GM12878 (cell line): ENCODE results near the gene PUS10. TPM values are rescaled to one million over a fixed set of nuclear protein-coding genes. Genes with fewer than 3 reads are reported as not detected.

Experiments used
- ATAC-seq: fragments of 200-7000 bp; cut with Tn5 transposase; 3 replicates; pipeline ENCODE4 v1.9.1; 2020; ENCODE audit warnings: mild to moderate bottlenecking, moderate library complexity
- BruUV-seq: library from RNA; stranded (reverse); fragments of 400-500 nt; replicated peaks from 2 replicates; lab custom pipeline; 2021; lab: Mats Ljungman, UMichigan
- CTCF ChIA-PET: fragments of 300-600 bp; sonication (Branson Sonifier 250); formaldehyde crosslinking; extraction: SDS; loops from one replicate; lab custom pipeline; 2021; ENCODE audit warnings: inconsistent platforms; lab: Yijun Ruan, JAX
- POLR2A ChIA-PET: fragments of 350-600 bp; formaldehyde crosslinking; extraction: SDS; loops from one replicate; lab custom pipeline; 2021; ENCODE audit warnings: inconsistent platforms; lab: Charles Lee
- RAD21 ChIA-PET: fragments of 300-600 bp; sonication (Branson Sonifier 250); formaldehyde crosslinking; loops from one replicate; lab custom pipeline; 2023; ENCODE audit warnings: antibody characterized with exemption; ENCODE audit not compliant: unreplicated experiment; lab: Charles Lee
- SMC1A ChIA-PET: fragments of 300-600 bp; sonication (Branson Sonifier 250); formaldehyde crosslinking; loops from one replicate; lab custom pipeline; 2023; ENCODE audit not compliant: unreplicated experiment, uncharacterized antibody; lab: Charles Lee
- DNase-seq: peaks from one replicate; pipeline ENCODE4 v3.0.0-alpha.2; 2011; ENCODE audit warnings: low read depth, low spot score
- FAIRE-seq: peaks from 3 replicates; lab custom pipeline; 2011; peaks lifted over from hg19 to GRCh38; lab: Jason Lieb, UNC
- H2AFZ ChIP-seq: 2 replicates; pipeline ENCODE4 v1.6.0; 2011; ENCODE audit warnings: low read depth, low read length, control low read depth; ENCODE audit not compliant: control insufficient read depth
- H3K27ac ChIP-seq: 2 replicates; pipeline ENCODE4 v1.5.1; 2011; ENCODE audit warnings: control low read depth; ENCODE audit not compliant: control insufficient read depth, insufficient read depth
- H3K27me3 ChIP-seq, 2 experiments: replicated peaks in 1 of 2; 2 replicates each; pipeline versions ENCODE4 v1.6.0 to v1.6.1; 2011; ENCODE audit warnings: low read length in 1 of 2; ENCODE audit not compliant: control insufficient read depth in 2 of 2, insufficient read depth in 2 of 2
- H3K36me3 ChIP-seq, 2 experiments: 2 replicates each; pipeline ENCODE4 v1.5.1; 2011; ENCODE audit warnings: low read length in 1 of 2; ENCODE audit not compliant: control insufficient read depth in 2 of 2, insufficient read depth in 2 of 2
- H3K4me1 ChIP-seq: 2 replicates; pipeline ENCODE4 v1.6.1; 2011; ENCODE audit warnings: mild to moderate bottlenecking, low read length, moderate library complexity, mixed read lengths; ENCODE audit not compliant: control insufficient read depth, insufficient read depth
- H3K4me2 ChIP-seq: 2 replicates; pipeline ENCODE4 v1.6.0; 2011; ENCODE audit warnings: control low read depth; ENCODE audit not compliant: control insufficient read depth, insufficient read depth
- H3K4me3 ChIP-seq: fragments of 200-600 bp; sonication (generic); 2 replicates; pipeline ENCODE4 v1.5.1; 2016
- H3K79me2 ChIP-seq: 2 replicates; pipeline ENCODE4 v1.6.0; 2011; ENCODE audit warnings: low read length; ENCODE audit not compliant: control insufficient read depth, insufficient read depth
- H3K9ac ChIP-seq: 2 replicates; pipeline ENCODE4 v1.8.0; 2011; ENCODE audit warnings: low read length, control low read depth, mixed read lengths; ENCODE audit not compliant: control insufficient read depth, insufficient read depth
- H3K9me3 ChIP-seq: replicated peaks from 3 replicates; pipeline ENCODE4 v1.5.1; 2011; ENCODE audit warnings: mild to moderate bottlenecking, low read length; ENCODE audit not compliant: control insufficient read depth, insufficient read depth
- H4K20me1 ChIP-seq: 2 replicates; pipeline ENCODE4 v1.6.0; 2011; ENCODE audit not compliant: control insufficient read depth, insufficient read depth
- CBX3 ChIP-seq: fragments of 200-600 bp; sonication (generic); IDR thresholded peaks from 2 replicates; pipeline ENCODE4 v1.6.1; 2016; ENCODE audit warnings: low read depth, borderline replicate concordance
- EED ChIP-seq: sonication (generic); IDR thresholded peaks from 2 replicates; pipeline ENCODE4 v1.6.1; 2016; ENCODE audit warnings: antibody characterized with exemption, low read depth
- EZH2 ChIP-seq: IDR thresholded peaks from 2 replicates; pipeline ENCODE4 v1.6.1; 2012; ENCODE audit warnings: low read depth, mild to moderate bottlenecking, control low read depth, inconsistent platforms, low read length, borderline replicate concordance; ENCODE audit not compliant: control insufficient read depth
- FOXK2 ChIP-seq: fragments of 450-650 bp; IDR thresholded peaks from 2 replicates; pipeline ENCODE4 v1.6.1; 2017; ENCODE audit warnings: mild to moderate bottlenecking, moderate library complexity
- MTA3 ChIP-seq: IDR thresholded peaks from 2 replicates; pipeline ENCODE4 v1.6.1; 2012; ENCODE audit warnings: low read length, inconsistent platforms, borderline replicate concordance
- NR2C2 ChIP-seq: IDR thresholded peaks from 2 replicates; pipeline ENCODE4 v1.6.1; 2011; ENCODE audit warnings: borderline replicate concordance, low read depth; ENCODE audit not compliant: control insufficient read depth, insufficient read length
- POLR2A ChIP-seq: IDR thresholded peaks from 2 replicates; pipeline ENCODE4 v1.6.1; 2011; ENCODE audit warnings: low read depth, mild to moderate bottlenecking, low read length
- RUNX3 ChIP-seq: IDR thresholded peaks from 2 replicates; pipeline ENCODE4 v1.6.1; 2012; ENCODE audit warnings: low read length, inconsistent platforms
- SUZ12 ChIP-seq: fragments of 200-600 bp; sonication (generic); IDR thresholded peaks from one replicate; pipeline ENCODE4 v1.6.1; 2018; ENCODE audit warnings: antibody characterized with exemption, mild to moderate bottlenecking; ENCODE audit not compliant: unreplicated experiment
- TCF7 ChIP-seq: IDR thresholded peaks from 2 replicates; pipeline ENCODE4 v1.6.1; 2014; ENCODE audit warnings: antibody characterized with exemption, borderline replicate concordance
- ZNF384 ChIP-seq: IDR thresholded peaks from 2 replicates; pipeline ENCODE4 v1.6.1; 2012; ENCODE audit warnings: low read depth, mild to moderate bottlenecking, low read length, improper control_type of control experiment, borderline replicate concordance
- WGBS: methylation state at CpG from one replicate; pipeline ENCODE4 v1.1.6; 2016; ENCODE audit warnings: low lambda C conversion rate; ENCODE audit not compliant: insufficient replicate concordance, insufficient coverage; ENCODE audit errors: missing lambda C conversion rate; 5-methylcytosine and 5-hydroxymethylcytosine counted together
- in situ Hi-C: fragments of 300-500 bp; cut with MboI; formaldehyde crosslinking; loops from 9 replicates; pipeline ENCODE4 v1.14.3; 2018; ENCODE audit warnings: mixed read lengths
- intact Hi-C: fragments of 100-400 bp; cut with micrococcal nuclease; formaldehyde crosslinking; loops from one replicate; pipeline ENCODE4 v1.14.2; 2022; ENCODE audit not compliant: unreplicated experiment
- polyA plus RNA-seq, 11 experiments: library from polyadenylated mRNA; depleted of rRNA in 4 of 11; unstranded in 6 of 11; stranded (reverse) in 5 of 11; fragments of >200 nt; fragmentation: Nextera tagmentation in 4 of 11; fragmentation: Illumina TruSeq in 1 of 11; extraction: Ambion mirVana in 4 of 11; extraction: Trizol in 1 of 11; gene quantifications; 1 replicate in 1 of 11; 2 replicates in 10 of 11; pipeline versions ENCODE4 v1.2.1 to v1.2.3, GENCODE V29; 2011 to 2016; ENCODE audit warnings: inconsistent platforms in 2 of 11, missing spikeins in 2 of 11, low read depth in 1 of 11
- total RNA-seq, 4 experiments: library from RNA; depleted of rRNA in 3 of 4; stranded (reverse); fragments of >200 nt in 3 of 4; fragmentation: Illumina TruSeq in 1 of 4; extraction: Trizol in 1 of 4; gene quantifications; 2 replicates each; pipeline versions ENCODE4 v1.2.1 to v1.2.3, GENCODE V29; 2013 to 2021
- TF ChIP-seq, protein P1 (sequence below): fragments of 450-650 bp; IDR thresholded peaks from 2 replicates; pipeline ENCODE4 v1.6.1; 2017; ENCODE audit warnings: antibody characterized with exemption, mild to moderate bottlenecking, moderate library complexity

The PUS10 gene
- total and polyA plus RNA-seq, 10 of the 15 experiments (the other 5 are each of a cell fraction or from before 2014, with no cell fraction given) = 9.1 to 17.0 (median 13.0) TPM

DNA sequence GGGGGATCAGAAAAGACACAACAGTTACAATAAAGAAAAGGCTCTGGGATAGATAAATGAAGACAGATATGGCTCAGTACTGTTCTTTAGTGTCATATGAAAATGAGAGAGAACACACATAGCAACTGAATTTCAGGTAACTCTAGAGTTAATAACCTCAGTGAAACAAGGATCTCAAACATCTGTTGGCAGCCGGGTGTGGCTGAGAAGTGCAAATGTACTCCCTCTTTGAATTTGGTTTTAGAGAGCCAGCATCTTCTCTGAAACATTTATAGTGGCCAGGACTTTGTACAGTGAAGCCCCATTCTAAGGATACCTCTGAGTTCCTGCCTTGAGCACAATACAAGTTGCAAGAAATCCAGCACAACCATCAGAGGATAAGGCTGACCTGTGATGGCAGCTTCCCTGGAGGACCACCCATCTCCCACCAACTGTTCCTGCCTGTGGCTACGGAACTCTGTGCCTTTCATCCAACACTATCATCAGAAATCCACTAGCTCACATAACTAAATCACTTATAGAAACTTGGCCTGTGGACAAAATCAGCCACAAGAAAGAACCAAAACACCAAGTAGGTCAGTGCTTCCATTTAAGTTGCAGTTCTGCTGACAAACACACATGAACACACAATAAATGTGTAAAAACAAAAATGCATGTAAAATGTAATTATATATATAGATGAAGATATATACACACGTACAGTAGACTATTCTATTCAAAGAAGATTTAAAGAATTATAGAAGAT is 37.8 kb downstream of the PUS10 start:
- Histone ChIP-seq H3K27ac (peak overlapping the region; percentile 54; the same call in 1 of the 2 replicates), H3K36me3 (no peaks in the 10 kb centered on the region), H3K27me3 (no peaks in the 10 kb centered on the region), H3K4me3 (peak overlapping the region; percentile 21; the same call in 1 of the 2 replicates), H2AFZ (no peak overlapping the region), H3K4me1 (peaks cover 52% of the 10 kb centered on the region), H4K20me1 (no peaks in the 10 kb centered on the region), H3K9ac (no peak overlapping the region), H3K79me2 (no peaks in the 10 kb centered on the region), H3K9me3 (no peaks in the 10 kb centered on the region), H3K4me2 (peak overlapping the region; percentile 52; the same call in 1 of the 2 replicates)
- no TSS peak for BruUV-seq
- in situ Hi-C loops (no loop called here), intact Hi-C loops (no loop called here)
- ChIA-PET POLR2A (interaction anchor here (0.6 kb wide), 1 partner anchor 197 kb away, joined by 3 read pairs; no protein-coding TSS in a partner anchor), CTCF (interaction anchor here (0.8 kb wide), 1 partner anchor 14 kb away, joined by 4 read pairs; no protein-coding TSS in a partner anchor), SMC1A (interaction anchor here (1.3 to 2.4 kb wide), 4 partner anchors 12 to 17 kb away, joined by 3 to 10 read pairs (median 5); no protein-coding TSS in a partner anchor), RAD21 (interaction anchor here (1.3 kb wide), 1 partner anchor 13 kb away, joined by 4 read pairs; no protein-coding TSS in a partner anchor)
- WGBS = 38% methylated on average over 3 of the region's 3 CpGs
- ATAC-seq = peak; percentile 56
- FAIRE-seq = peak; percentile 64
- DNase-seq = no peak
- TF ChIP-seq EED (0 out of 2 replicates have a peak, but pooled peaks have one; percentile 16), POLR2A (no peak), RUNX3 (peak; percentile 72), NR2C2 (no peak), CBX3 (no peak), ZNF384 (no peak), SUZ12 (no peak), MTA3 (0 out of 2 replicates have a peak, but pooled peaks have one; percentile 35), FOXK2 (no peak), EZH2 (no peak), TCF7 (0 out of 2 replicates have a peak, but pooled peaks have one; percentile 27)
- TF ChIP-seq, protein P1, sequence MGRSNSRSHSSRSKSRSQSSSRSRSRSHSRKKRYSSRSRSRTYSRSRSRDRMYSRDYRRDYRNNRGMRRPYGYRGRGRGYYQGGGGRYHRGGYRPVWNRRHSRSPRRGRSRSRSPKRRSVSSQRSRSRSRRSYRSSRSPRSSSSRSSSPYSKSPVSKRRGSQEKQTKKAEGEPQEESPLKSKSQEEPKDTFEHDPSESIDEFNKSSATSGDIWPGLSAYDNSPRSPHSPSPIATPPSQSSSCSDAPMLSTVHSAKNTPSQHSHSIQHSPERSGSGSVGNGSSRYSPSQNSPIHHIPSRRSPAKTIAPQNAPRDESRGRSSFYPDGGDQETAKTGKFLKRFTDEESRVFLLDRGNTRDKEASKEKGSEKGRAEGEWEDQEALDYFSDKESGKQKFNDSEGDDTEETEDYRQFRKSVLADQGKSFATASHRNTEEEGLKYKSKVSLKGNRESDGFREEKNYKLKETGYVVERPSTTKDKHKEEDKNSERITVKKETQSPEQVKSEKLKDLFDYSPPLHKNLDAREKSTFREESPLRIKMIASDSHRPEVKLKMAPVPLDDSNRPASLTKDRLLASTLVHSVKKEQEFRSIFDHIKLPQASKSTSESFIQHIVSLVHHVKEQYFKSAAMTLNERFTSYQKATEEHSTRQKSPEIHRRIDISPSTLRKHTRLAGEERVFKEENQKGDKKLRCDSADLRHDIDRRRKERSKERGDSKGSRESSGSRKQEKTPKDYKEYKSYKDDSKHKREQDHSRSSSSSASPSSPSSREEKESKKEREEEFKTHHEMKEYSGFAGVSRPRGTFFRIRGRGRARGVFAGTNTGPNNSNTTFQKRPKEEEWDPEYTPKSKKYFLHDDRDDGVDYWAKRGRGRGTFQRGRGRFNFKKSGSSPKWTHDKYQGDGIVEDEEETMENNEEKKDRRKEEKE = no peak
